Activated CD4-positive, alpha-beta T cell treated with anti-CD3 and anti-CD28 coated beads, Interleukin-2, amount 50 U/mL, for 1 hour (primary cell): ENCODE measurements around the gene VGLL4.

Experiments used
- DNase-seq: peaks from one replicate; pipeline ENCODE4 v3.0.0-alpha.2; 2020

VGLL4 gene

GRCh38 chr3:11625376-11626083, 18.2 kb downstream of the VGLL4 start:
- no peak for DNase-seq

GRCh38 chr3:11624704-11625375, 18.9 kb downstream of the VGLL4 start:
- no peak for DNase-seq

- DNase-seq, result peak; percentile 30
These were observed 19.6 kb downstream of the VGLL4 start for GRCh38 chr3:11624161-11624560.

- no peak for DNase-seq
These were observed 20.8 kb downstream of the VGLL4 start for GRCh38 chr3:11622586-11623550.

GRCh38 chr3:11621077-11621476, 22.6 kb downstream of the VGLL4 start:
- no peak for DNase-seq

- no peak for DNase-seq
These were observed 23.6 kb downstream of the VGLL4 start for GRCh38 chr3:11619946-11620652.

GRCh38 chr3:11619461-11619860, 24.3 kb downstream of the VGLL4 start:
- DNase-seq, result no peak

- DNase-seq, result no peak
These were observed 24.8 kb downstream of the VGLL4 start for GRCh38 chr3:11618904-11619303.

- no peak for DNase-seq
These were observed 27.2 kb downstream of the VGLL4 start for GRCh38 chr3:11616551-11616950.

GRCh38 chr3:11613851-11614487, 29.7 kb downstream of the VGLL4 start:
- no peak for DNase-seq

GRCh38 chr3:11613319-11613718, 30.4 kb downstream of the VGLL4 start:
- DNase-seq, result no peak

GRCh38 chr3:11612515-11613188, 31.1 kb downstream of the VGLL4 start:
- DNase-seq, result no peak

GRCh38 chr3:11611341-11611799, 32.3 kb downstream of the VGLL4 start:
- DNase-seq, result no peak

- no peak for DNase-seq
These were observed 32.9 kb downstream of the VGLL4 start for GRCh38 chr3:11610700-11611275.

- no peak for DNase-seq
These were observed 33.6 kb downstream of the VGLL4 start for GRCh38 chr3:11610044-11610671.

GRCh38 chr3:11609481-11609880, 34.2 kb downstream of the VGLL4 start:
- DNase-seq, result no peak

GRCh38 chr3:11607816-11608215, 35.9 kb downstream of the VGLL4 start:
- DNase-seq, result no peak

GRCh38 chr3:11606865-11607440, 36.8 kb downstream of the VGLL4 start:
- no peak for DNase-seq

- DNase-seq, result no peak
These were observed 37.5 kb downstream of the VGLL4 start for GRCh38 chr3:11606090-11606784.

- no peak for DNase-seq
These were observed 38.3 kb downstream of the VGLL4 start for GRCh38 chr3:11605398-11605797.
